Stimulated activated CD8-positive, alpha-beta memory T cell treated with anti-CD3 and anti-CD28 coated beads, Interleukin-15, amount 100 ng/mL, for 4 hours (primary cell): Measurements from ENCODE around the gene RNU6-9.
A peak's percentile ranks its signal among the peaks of the same experiment; 100 is the strongest.

Experiments
- DNase-seq, 2 donors: peaks; one replicate each; pipeline ENCODE4 v3.0.0-alpha.2; 2020; ENCODE audit warnings: low read depth in 2 of 2

RNU6-9 gene

GRCh38 chr19:861756-862580 lies 31.3 kb upstream of the RNU6-9 start:
- peak in 1 of 2 donors; percentile 37 for DNase-seq

GRCh38 chr19:862581-863314 lies 30.5 kb upstream of the RNU6-9 start:
- DNase-seq: peak; percentile 37 to 64

GRCh38 chr19:863315-863620 lies 30.0 kb upstream of the RNU6-9 start:
- no peak for DNase-seq

GRCh38 chr19:866769-867300 lies 26.4 kb upstream of the RNU6-9 start:
- no peak for DNase-seq

GRCh38 chr19:867301-867793 lies 25.9 kb upstream of the RNU6-9 start:
- no peak for DNase-seq

GRCh38 chr19:867855-868457 lies 25.3 kb upstream of the RNU6-9 start:
- DNase-seq: no peak

- no peak for DNase-seq
These were observed 24.6 kb upstream of the RNU6-9 start for GRCh38 chr19:868458-869244.

GRCh38 chr19:869245-870177 lies 23.8 kb upstream of the RNU6-9 start:
- no peak for DNase-seq

- no peak for DNase-seq
These were observed 23.0 kb upstream of the RNU6-9 start for GRCh38 chr19:870314-870713.

- no peak for DNase-seq
These were observed 22.3 kb upstream of the RNU6-9 start for GRCh38 chr19:870963-871401.

GRCh38 chr19:871446-872265 lies 21.6 kb upstream of the RNU6-9 start:
- no peak for DNase-seq

- peak in 1 of 2 donors; percentile 63 for DNase-seq
These were observed 20.9 kb upstream of the RNU6-9 start for GRCh38 chr19:872266-872951.

GRCh38 chr19:873084-873483 lies 20.2 kb upstream of the RNU6-9 start:
- DNase-seq: peak in 1 of 2 donors; percentile 49

GRCh38 chr19:873561-874041 lies 19.7 kb upstream of the RNU6-9 start:
- DNase-seq: no peak

- no peak for DNase-seq
These were observed 17.9 kb upstream of the RNU6-9 start for GRCh38 chr19:875265-875879.

- DNase-seq: no peak
These were observed 17.2 kb upstream of the RNU6-9 start for GRCh38 chr19:876089-876488.

- no peak for DNase-seq
These were observed 16.4 kb upstream of the RNU6-9 start for GRCh38 chr19:876780-877314.
